ENCODE results near the gene RRAS.

- TF ChIP-seq, protein P1, sequence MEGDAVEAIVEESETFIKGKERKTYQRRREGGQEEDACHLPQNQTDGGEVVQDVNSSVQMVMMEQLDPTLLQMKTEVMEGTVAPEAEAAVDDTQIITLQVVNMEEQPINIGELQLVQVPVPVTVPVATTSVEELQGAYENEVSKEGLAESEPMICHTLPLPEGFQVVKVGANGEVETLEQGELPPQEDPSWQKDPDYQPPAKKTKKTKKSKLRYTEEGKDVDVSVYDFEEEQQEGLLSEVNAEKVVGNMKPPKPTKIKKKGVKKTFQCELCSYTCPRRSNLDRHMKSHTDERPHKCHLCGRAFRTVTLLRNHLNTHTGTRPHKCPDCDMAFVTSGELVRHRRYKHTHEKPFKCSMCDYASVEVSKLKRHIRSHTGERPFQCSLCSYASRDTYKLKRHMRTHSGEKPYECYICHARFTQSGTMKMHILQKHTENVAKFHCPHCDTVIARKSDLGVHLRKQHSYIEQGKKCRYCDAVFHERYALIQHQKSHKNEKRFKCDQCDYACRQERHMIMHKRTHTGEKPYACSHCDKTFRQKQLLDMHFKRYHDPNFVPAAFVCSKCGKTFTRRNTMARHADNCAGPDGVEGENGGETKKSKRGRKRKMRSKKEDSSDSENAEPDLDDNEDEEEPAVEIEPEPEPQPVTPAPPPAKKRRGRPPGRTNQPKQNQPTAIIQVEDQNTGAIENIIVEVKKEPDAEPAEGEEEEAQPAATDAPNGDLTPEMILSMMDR (IDR thresholded peaks at IDR 0.05; ENCODE audit: low read depth, low read length), result no peak
- TF ChIP-seq EZH2phosphoT487 (IDR thresholded peaks at IDR 0.05; ENCODE audit: low read depth), result no peak
These were observed 14.7 kb downstream of the RRAS start for GRCh38 chr19:49624967-49625910.
